Stimulated activated naive CD4-positive, alpha-beta T cell (primary cell): ENCODE results near the gene SORCS2.

Experiments
- DNase-seq, 6 experiments: peaks; one replicate each; lab custom pipeline; 2025; lab: John Stamatoyannopoulos, UW

The SORCS2 gene

GRCh38 chr4:7474320-7474719 is 282.0 kb downstream of the SORCS2 start:
- DNase-seq, result no peak

- no peak for DNase-seq
Measured at GRCh38 chr4:7475207-7475606, 282.9 kb downstream of the SORCS2 start.

GRCh38 chr4:7476820-7477219 is 284.5 kb downstream of the SORCS2 start:
- no peak for DNase-seq

GRCh38 chr4:7477695-7478094 is 285.4 kb downstream of the SORCS2 start:
- DNase-seq, result no peak

- DNase-seq, result no peak
Measured at GRCh38 chr4:7478665-7479064, 286.3 kb downstream of the SORCS2 start.

- DNase-seq, result no peak
Measured at GRCh38 chr4:7480423-7480822, 288.1 kb downstream of the SORCS2 start.

GRCh38 chr4:7481227-7481626 is 288.9 kb downstream of the SORCS2 start:
- DNase-seq, result no peak

- DNase-seq, result no peak
Measured at GRCh38 chr4:7485096-7485495, 292.8 kb downstream of the SORCS2 start.

- DNase-seq, result no peak
Measured at GRCh38 chr4:7486101-7486500, 293.8 kb downstream of the SORCS2 start.

GRCh38 chr4:7487502-7487901 is 295.2 kb downstream of the SORCS2 start:
- DNase-seq, result no peak

GRCh38 chr4:7487998-7488671 is 295.8 kb downstream of the SORCS2 start:
- DNase-seq, result no peak

- no peak for DNase-seq
Measured at GRCh38 chr4:7491915-7492314, 299.6 kb downstream of the SORCS2 start.

- DNase-seq, result no peak
Measured at GRCh38 chr4:7498446-7499200, 306.3 kb downstream of the SORCS2 start.

GRCh38 chr4:7499661-7500060 is 307.3 kb downstream of the SORCS2 start:
- no peak for DNase-seq

- DNase-seq, result no peak
Measured at GRCh38 chr4:7500404-7500803, 308.1 kb downstream of the SORCS2 start.

- DNase-seq, result no peak
Measured at GRCh38 chr4:7501314-7501713, 309.0 kb downstream of the SORCS2 start.

GRCh38 chr4:7501873-7502272 is 309.5 kb downstream of the SORCS2 start:
- no peak for DNase-seq

- DNase-seq, result no peak
Measured at GRCh38 chr4:7503559-7504249, 311.4 kb downstream of the SORCS2 start.

GRCh38 chr4:7505116-7505900 is 313.0 kb downstream of the SORCS2 start:
- no peak for DNase-seq

- no peak for DNase-seq
Measured at GRCh38 chr4:7506119-7506518, 313.8 kb downstream of the SORCS2 start.

- no peak for DNase-seq
Measured at GRCh38 chr4:7506572-7506971, 314.2 kb downstream of the SORCS2 start.

GRCh38 chr4:7507381-7507780 is 315.0 kb downstream of the SORCS2 start:
- DNase-seq, result no peak
